ENCODE measurements around the gene GPC6.

GRCh38 chr13:94061301-94061700, 834.7 kb downstream of the GPC6 start:
- TF ChIP-seq, protein P1, sequence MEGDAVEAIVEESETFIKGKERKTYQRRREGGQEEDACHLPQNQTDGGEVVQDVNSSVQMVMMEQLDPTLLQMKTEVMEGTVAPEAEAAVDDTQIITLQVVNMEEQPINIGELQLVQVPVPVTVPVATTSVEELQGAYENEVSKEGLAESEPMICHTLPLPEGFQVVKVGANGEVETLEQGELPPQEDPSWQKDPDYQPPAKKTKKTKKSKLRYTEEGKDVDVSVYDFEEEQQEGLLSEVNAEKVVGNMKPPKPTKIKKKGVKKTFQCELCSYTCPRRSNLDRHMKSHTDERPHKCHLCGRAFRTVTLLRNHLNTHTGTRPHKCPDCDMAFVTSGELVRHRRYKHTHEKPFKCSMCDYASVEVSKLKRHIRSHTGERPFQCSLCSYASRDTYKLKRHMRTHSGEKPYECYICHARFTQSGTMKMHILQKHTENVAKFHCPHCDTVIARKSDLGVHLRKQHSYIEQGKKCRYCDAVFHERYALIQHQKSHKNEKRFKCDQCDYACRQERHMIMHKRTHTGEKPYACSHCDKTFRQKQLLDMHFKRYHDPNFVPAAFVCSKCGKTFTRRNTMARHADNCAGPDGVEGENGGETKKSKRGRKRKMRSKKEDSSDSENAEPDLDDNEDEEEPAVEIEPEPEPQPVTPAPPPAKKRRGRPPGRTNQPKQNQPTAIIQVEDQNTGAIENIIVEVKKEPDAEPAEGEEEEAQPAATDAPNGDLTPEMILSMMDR (IDR thresholded peaks at IDR 0.05; ENCODE audit: low read depth, low read length), result no peak
- TF ChIP-seq EZH2phosphoT487 (IDR thresholded peaks at IDR 0.05; ENCODE audit: low read depth), result no peak
